ENCODE measurements around the gene DGCR2.

DNA sequence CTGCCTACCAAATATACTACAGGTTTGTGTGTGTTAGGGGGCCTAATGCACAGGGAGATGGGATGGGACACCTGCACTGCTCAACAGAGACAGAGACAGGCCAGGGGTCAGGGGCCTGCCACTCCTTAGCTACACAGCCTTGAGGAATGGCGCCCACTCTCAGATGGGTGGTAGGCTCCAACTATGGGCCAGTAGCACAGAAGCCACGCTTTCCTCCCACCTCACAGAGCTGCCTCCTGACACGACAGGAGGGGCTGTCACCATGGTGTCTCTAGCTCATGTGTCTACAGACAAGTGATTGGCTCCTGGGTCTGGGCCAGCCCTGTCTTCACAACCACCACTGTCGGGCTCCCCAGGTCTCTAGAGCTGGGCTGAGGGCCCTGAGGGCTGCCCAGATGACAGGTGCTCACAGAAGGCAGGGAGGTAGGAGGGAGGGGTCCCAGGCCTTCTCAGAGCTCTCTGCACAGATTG is 81.8 kb downstream of the DGCR2 start:
- TF ChIP-seq POLR2A (IDR thresholded peaks at IDR 0.05; ENCODE audit: low read length) (no peak), GATA1 (IDR thresholded peaks at IDR 0.05; ENCODE audit: low read depth, low read length) (no peak)

All from erythroblast (primary cell).